ENCODE measurements around the gene LMX1A.

- TF ChIP-seq, protein P1, sequence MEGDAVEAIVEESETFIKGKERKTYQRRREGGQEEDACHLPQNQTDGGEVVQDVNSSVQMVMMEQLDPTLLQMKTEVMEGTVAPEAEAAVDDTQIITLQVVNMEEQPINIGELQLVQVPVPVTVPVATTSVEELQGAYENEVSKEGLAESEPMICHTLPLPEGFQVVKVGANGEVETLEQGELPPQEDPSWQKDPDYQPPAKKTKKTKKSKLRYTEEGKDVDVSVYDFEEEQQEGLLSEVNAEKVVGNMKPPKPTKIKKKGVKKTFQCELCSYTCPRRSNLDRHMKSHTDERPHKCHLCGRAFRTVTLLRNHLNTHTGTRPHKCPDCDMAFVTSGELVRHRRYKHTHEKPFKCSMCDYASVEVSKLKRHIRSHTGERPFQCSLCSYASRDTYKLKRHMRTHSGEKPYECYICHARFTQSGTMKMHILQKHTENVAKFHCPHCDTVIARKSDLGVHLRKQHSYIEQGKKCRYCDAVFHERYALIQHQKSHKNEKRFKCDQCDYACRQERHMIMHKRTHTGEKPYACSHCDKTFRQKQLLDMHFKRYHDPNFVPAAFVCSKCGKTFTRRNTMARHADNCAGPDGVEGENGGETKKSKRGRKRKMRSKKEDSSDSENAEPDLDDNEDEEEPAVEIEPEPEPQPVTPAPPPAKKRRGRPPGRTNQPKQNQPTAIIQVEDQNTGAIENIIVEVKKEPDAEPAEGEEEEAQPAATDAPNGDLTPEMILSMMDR (IDR thresholded peaks at IDR 0.05), result no peak
- TF ChIP-seq EZH2 (IDR thresholded peaks at IDR 0.05; ENCODE audit: borderline replicate concordance, insufficient read depth, low read depth, low read length, poor library complexity, severe bottlenecking), result no peak
These were observed 107.4 kb downstream of the LMX1A start for GRCh38 chr1:165248969-165249571.

All from B cell (primary cell).